ENCODE data around the gene ASIC3. TPM values are rescaled to one million over a fixed set of nuclear protein-coding genes. Genes with fewer than 3 reads are reported as not detected.

ASIC3 gene
- polyA plus RNA-seq, 2 of the 4 experiments (the other 2 are of a cell fraction), result 4.1 to 9.8 TPM

DNA sequence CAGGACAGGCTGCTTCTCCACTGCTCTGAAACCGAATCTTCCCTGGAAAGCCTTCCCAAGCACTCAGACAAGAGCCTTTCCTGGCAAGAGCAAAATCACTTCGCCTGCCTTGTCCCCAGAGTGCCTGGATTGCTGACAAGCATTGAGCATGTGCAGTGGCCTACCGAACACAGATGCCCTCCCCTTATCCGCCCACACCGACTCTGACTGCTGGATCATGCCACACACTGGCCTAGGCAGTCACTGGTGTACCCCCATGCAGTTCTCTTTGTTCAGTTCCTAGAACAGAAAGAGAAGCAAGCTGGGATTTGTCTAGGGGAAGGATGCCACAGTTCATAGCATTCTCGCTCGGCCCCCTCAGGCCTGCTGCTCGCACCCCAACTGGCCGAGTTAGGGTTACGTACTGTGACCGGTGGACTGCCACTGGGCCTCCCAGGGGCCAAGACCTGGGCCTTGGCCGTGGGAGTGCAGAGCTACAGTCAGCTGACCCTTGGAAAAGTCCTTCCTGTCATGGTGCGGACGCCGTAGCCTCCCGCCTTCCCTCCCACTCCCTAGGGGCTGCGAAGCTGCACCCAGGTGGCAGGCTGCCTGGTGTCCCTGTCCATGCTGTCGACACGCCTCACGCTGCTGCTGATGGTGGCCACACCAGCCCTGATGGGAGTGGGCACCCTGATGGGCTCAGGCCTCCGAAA is 13.2 kb upstream of the ASIC3 start:
- FAIRE-seq (no peak), ATAC-seq (no peak), DNase-seq (ENCODE audit: low read depth in 1 of 2, low spot score in 1 of 2) (no peak)
- Histone ChIP-seq H3K27ac (no peak overlapping the region), H3K4me3 (no peak overlapping the region), H3K4me1 (peaks cover 28% of the 10 kb centered on the region), H3K9me3 (no peaks in the 10 kb centered on the region), H3K4me2 (no peak overlapping the region)
- TF ChIP-seq TP53 (CRISPR knock-in tag; IDR thresholded peaks at IDR 0.05) (no peak), ZSCAN20 (CRISPR knock-in tag; IDR thresholded peaks at IDR 0.05) (no peak), RARB (CRISPR knock-in tag; IDR thresholded peaks at IDR 0.05) (no peak), ESRRA (IDR thresholded peaks at IDR 0.05; ENCODE audit: borderline replicate concordance, low read length) (no peak), ZNF302 (CRISPR knock-in tag; IDR thresholded peaks at IDR 0.05) (no peak), NPAS2 (CRISPR knock-in tag; IDR thresholded peaks at IDR 0.05; ENCODE audit: borderline replicate concordance) (no peak), NFE2L2 (conservative IDR thresholded peaks at IDR 0.05; ENCODE audit: low read length) (no peak), HDAC2 (IDR thresholded peaks at IDR 0.05) (no peak), HOXB13 (CRISPR knock-in tag; IDR thresholded peaks at IDR 0.05; ENCODE audit: low read depth) (no peak)
- TF ChIP-seq, protein P1, sequence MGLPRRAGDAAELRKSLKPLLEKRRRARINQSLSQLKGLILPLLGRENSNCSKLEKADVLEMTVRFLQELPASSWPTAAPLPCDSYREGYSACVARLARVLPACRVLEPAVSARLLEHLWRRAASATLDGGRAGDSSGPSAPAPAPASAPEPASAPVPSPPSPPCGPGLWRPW (IDR thresholded peaks at IDR 0.05), result no peak
- TF ChIP-seq, protein P2, sequence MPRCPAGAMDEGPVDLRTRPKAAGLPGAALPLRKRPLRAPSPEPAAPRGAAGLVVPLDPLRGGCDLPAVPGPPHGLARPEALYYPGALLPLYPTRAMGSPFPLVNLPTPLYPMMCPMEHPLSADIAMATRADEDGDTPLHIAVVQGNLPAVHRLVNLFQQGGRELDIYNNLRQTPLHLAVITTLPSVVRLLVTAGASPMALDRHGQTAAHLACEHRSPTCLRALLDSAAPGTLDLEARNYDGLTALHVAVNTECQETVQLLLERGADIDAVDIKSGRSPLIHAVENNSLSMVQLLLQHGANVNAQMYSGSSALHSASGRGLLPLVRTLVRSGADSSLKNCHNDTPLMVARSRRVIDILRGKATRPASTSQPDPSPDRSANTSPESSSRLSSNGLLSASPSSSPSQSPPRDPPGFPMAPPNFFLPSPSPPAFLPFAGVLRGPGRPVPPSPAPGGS (IDR thresholded peaks at IDR 0.05), result no peak
- TF ChIP-seq, protein P3, sequence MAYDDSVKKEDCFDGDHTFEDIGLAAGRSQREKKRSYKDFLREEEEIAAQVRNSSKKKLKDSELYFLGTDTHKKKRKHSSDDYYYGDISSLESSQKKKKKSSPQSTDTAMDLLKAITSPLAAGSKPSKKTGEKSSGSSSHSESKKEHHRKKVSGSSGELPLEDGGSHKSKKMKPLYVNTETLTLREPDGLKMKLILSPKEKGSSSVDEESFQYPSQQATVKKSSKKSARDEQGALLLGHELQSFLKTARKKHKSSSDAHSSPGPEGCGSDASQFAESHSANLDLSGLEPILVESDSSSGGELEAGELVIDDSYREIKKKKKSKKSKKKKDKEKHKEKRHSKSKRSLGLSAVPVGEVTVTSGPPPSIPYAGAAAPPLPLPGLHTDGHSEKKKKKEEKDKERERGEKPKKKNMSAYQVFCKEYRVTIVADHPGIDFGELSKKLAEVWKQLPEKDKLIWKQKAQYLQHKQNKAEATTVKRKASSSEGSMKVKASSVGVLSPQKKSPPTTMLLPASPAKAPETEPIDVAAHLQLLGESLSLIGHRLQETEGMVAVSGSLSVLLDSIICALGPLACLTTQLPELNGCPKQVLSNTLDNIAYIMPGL (CRISPR knock-in tag; IDR thresholded peaks at IDR 0.05; ENCODE audit: borderline replicate concordance), result no peak
- TF ChIP-seq, protein P4, sequence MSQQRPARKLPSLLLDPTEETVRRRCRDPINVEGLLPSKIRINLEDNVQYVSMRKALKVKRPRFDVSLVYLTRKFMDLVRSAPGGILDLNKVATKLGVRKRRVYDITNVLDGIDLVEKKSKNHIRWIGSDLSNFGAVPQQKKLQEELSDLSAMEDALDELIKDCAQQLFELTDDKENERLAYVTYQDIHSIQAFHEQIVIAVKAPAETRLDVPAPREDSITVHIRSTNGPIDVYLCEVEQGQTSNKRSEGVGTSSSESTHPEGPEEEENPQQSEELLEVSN (IDR thresholded peaks at IDR 0.05; ENCODE audit: borderline replicate concordance, low read depth), result no peak
- 92% methylated on average over 21 of the region's 21 CpGs for WGBS (ENCODE audit: missing lambda C conversion rate)
- ChIA-PET CTCF (interaction anchor here (1.0 to 5.7 kb wide), 5 partner anchors 17 to 89 kb away, joined by 3 to 34 read pairs (median 3); partner anchors contain the start of genes AGAP3 and FASTK), POLR2A (no interaction called here)

DNA sequence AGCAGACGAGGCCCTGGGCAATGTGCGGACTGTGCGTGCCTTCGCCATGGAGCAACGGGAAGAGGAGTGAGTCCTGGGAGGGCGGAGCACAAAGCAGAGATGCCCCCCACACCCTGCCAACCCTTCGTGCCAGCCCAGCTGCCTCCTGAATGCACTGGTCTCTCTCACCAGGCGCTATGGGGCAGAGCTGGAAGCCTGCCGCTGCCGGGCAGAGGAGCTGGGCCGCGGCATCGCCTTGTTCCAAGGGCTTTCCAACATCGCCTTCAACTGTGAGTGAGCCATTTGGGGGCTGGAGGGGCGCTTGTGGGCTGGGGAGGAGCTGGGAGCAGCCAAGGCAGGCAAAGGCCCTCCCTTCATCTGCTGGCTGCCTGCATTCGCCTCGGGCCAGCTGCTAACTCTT is 12.4 kb upstream of the ASIC3 start:
- Histone ChIP-seq H3K9me3 (no peaks in the 10 kb centered on the region), H3K4me3 (no peak overlapping the region), H3K4me2 (no peak overlapping the region), H3K4me1 (peaks cover 33% of the 10 kb centered on the region), H3K27ac (no peak overlapping the region)
- DNase-seq (ENCODE audit: low read depth in 1 of 2, low spot score in 1 of 2), result no peak
- WGBS (ENCODE audit: missing lambda C conversion rate), result 93% methylated on average over 10 of the region's 17 CpGs
- CTCF ChIA-PET, result interaction anchor here (1.5 to 4.1 kb wide), 3 partner anchors 17 to 88 kb away, joined by 3 to 24 read pairs (median 6); no protein-coding TSS in a partner anchor
- no peak for ATAC-seq
- FAIRE-seq, result no peak
- TF ChIP-seq CBX2 (IDR thresholded peaks at IDR 0.05; ENCODE audit: borderline replicate concordance, low read depth), result no peak
- no peak for TF ChIP-seq HOXA7 (CRISPR knock-in tag; IDR thresholded peaks at IDR 0.05)
- TF ChIP-seq, protein P4 (IDR thresholded peaks at IDR 0.05; ENCODE audit: borderline replicate concordance, low read depth), result no peak
- TF ChIP-seq, protein P5, sequence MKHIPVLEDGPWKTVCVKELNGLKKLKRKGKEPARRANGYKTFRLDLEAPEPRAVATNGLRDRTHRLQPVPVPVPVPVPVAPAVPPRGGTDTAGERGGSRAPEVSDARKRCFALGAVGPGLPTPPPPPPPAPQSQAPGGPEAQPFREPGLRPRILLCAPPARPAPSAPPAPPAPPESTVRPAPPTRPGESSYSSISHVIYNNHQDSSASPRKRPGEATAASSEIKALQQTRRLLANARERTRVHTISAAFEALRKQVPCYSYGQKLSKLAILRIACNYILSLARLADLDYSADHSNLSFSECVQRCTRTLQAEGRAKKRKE (CRISPR knock-in tag; IDR thresholded peaks at IDR 0.05; ENCODE audit: low read depth), result no peak
- TF ChIP-seq MAFK (IDR thresholded peaks at IDR 0.05; ENCODE audit: partially characterized antibody), result no peak
- TF ChIP-seq HOXB13 (CRISPR knock-in tag; IDR thresholded peaks at IDR 0.05; ENCODE audit: low read depth), result no peak
- TF ChIP-seq EHMT2 (IDR thresholded peaks at IDR 0.05; ENCODE audit: low read depth), result no peak
- no peak for TF ChIP-seq SMC3 (IDR thresholded peaks at IDR 0.05)
- no peak for TF ChIP-seq CEBPB (IDR thresholded peaks at IDR 0.05)
- TF ChIP-seq CHD4 (IDR thresholded peaks at IDR 0.05; ENCODE audit: borderline replicate concordance), result no peak
- TF ChIP-seq POLR2AphosphoS2 (conservative IDR thresholded peaks at IDR 0.05; ENCODE audit: low read length), result no peak
- TF ChIP-seq FOSB (CRISPR knock-in tag; IDR thresholded peaks at IDR 0.05), result no peak
- TF ChIP-seq EP300 (IDR thresholded peaks at IDR 0.05), result no peak
- TF ChIP-seq, protein P6, sequence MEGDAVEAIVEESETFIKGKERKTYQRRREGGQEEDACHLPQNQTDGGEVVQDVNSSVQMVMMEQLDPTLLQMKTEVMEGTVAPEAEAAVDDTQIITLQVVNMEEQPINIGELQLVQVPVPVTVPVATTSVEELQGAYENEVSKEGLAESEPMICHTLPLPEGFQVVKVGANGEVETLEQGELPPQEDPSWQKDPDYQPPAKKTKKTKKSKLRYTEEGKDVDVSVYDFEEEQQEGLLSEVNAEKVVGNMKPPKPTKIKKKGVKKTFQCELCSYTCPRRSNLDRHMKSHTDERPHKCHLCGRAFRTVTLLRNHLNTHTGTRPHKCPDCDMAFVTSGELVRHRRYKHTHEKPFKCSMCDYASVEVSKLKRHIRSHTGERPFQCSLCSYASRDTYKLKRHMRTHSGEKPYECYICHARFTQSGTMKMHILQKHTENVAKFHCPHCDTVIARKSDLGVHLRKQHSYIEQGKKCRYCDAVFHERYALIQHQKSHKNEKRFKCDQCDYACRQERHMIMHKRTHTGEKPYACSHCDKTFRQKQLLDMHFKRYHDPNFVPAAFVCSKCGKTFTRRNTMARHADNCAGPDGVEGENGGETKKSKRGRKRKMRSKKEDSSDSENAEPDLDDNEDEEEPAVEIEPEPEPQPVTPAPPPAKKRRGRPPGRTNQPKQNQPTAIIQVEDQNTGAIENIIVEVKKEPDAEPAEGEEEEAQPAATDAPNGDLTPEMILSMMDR (IDR thresholded peaks at IDR 0.05), result no peak
- no peak for TF ChIP-seq HEYL (CRISPR knock-in tag; IDR thresholded peaks at IDR 0.05)
- no peak for TF ChIP-seq RARB (CRISPR knock-in tag; IDR thresholded peaks at IDR 0.05)
- no peak for TF ChIP-seq HDAC2 (IDR thresholded peaks at IDR 0.05)
- TF ChIP-seq, protein P7, sequence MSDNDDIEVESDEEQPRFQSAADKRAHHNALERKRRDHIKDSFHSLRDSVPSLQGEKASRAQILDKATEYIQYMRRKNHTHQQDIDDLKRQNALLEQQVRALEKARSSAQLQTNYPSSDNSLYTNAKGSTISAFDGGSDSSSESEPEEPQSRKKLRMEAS (IDR thresholded peaks at IDR 0.05), result no peak
- POLR2A ChIA-PET, result no interaction called here

Data from A549 (cell line).